Esophagus muscularis mucosa (tissue), 4 donors: ENCODE measurements around the gene TNFAIP8L2. TPM values are rescaled to one million over a fixed set of nuclear protein-coding genes. Genes with fewer than 3 reads are reported as not detected.
A peak's percentile ranks its signal among the peaks of the same experiment; 100 is the strongest.
"Not testable (repeated sequence)": the region's sequence is repeated elsewhere in the genome, so short reads cannot be mapped to it uniquely, and the experiment has no call there.

ENCODE experiments used
- DNase-seq: peaks from one replicate; pipeline ENCODE4 v3.0.0-alpha.2; 2017; ENCODE audit errors: extremely low spot score
- H3K27ac ChIP-seq, 4 donors: fragments of 200-600 bp; sonication (generic); replicated peaks in 1 of 4; 1 replicate in 3 of 4; 2 replicates in 1 of 4; pipeline ENCODE4 v1.5.1; 2016 to 2019; ENCODE audit warnings: mild to moderate bottlenecking in 1 of 4
- H3K27me3 ChIP-seq, 4 donors: fragments of 200-600 bp; sonication (generic); one replicate each; pipeline versions ENCODE4 v1.5.1 to v1.6.0; 2016 to 2019
- H3K36me3 ChIP-seq, 4 donors: fragments of 200-600 bp; sonication (generic); one replicate each; pipeline ENCODE4 v1.5.1; 2016 to 2019
- H3K4me1 ChIP-seq, 4 donors: fragments of 200-600 bp; sonication (generic); one replicate each; pipeline ENCODE4 v1.5.1; 2016 to 2019
- H3K4me3 ChIP-seq, 4 donors: fragments of 200-600 bp; sonication (generic); 1 replicate in 2 of 4; 2 replicates in 2 of 4; pipeline ENCODE4 v1.5.1; 2016 to 2019; ENCODE audit warnings: mild to moderate bottlenecking in 4 of 4, moderate library complexity in 1 of 4
- H3K9me3 ChIP-seq, 4 donors: fragments of 200-600 bp; sonication (generic); 1 replicate in 3 of 4; 2 replicates in 1 of 4; pipeline ENCODE4 v1.5.1; 2016 to 2019
- EP300 ChIP-seq: sonication (generic); formaldehyde crosslinking; IDR thresholded peaks from one replicate; pipeline ENCODE4 v1.6.1; 2017; ENCODE audit warnings: antibody characterized with exemption
- POLR2A ChIP-seq: fragments of 450-650 bp; IDR thresholded peaks from one replicate; pipeline ENCODE4 v1.6.1; 2017; ENCODE audit warnings: antibody characterized with exemption, moderate library complexity, mild to moderate bottlenecking, low read depth
- POLR2AphosphoS5 ChIP-seq, 2 donors: sonication (generic); formaldehyde crosslinking; IDR thresholded peaks; one replicate each; pipeline ENCODE4 v1.6.1; 2017; ENCODE audit warnings: antibody characterized with exemption in 2 of 2
- WGBS: methylation state at CpG from one replicate; pipeline ENCODE4 v1.1.5; 2018; 5-methylcytosine and 5-hydroxymethylcytosine counted together
- intact Hi-C: fragments of 100-400 bp; cut with DNase I; formaldehyde crosslinking; loops from one replicate; pipeline ENCODE4 v1.15.1; 2023
- total RNA-seq, 4 donors: library from RNA; depleted of rRNA; stranded (reverse); fragments of >200 nt; gene quantifications; one replicate each; pipeline versions ENCODE4 v1.1.0 to v1.2.1, GENCODE V29; 2016
- TF ChIP-seq, protein P1 (sequence below), 3 experiments: fragments of 200-600 bp in 2 of 3; fragments of 450-650 bp in 1 of 3; sonication (generic) in 2 of 3; IDR thresholded peaks; one replicate each; pipeline ENCODE4 v1.5.1; 2017 to 2019; ENCODE audit warnings: antibody characterized with exemption in 3 of 3, mild to moderate bottlenecking in 2 of 3, moderate library complexity in 1 of 3

TNFAIP8L2 gene
- total RNA-seq, 4 donors from 2014 or later = 2.8 to 8.3 (median 5.0) TPM

DNA sequence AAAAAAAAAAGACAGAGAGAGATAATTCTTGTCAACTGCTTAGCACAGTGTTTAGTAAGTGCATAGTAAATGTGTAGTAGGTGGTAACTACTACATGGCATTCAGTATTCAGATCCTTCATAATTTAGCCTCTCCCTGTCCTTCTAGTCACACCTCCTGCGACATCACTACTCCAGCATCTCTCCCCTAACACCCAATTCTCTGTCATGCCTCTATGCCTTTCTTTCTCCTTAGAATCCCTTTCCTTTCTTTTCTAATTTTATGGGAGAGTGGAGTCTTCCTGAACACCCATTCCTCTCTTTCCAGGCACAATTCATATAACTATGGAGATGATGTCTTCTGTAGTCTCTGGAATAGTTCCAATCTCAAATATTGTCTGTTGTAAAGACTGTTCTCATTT is 37.4 kb downstream of the TNFAIP8L2 start:
- H3K4me1 ChIP-seq = peaks cover 20 to 43% (median 34%) of the 10 kb centered on the region in 4 donors
- DNase-seq = no peak
- TF ChIP-seq POLR2A = no peak
- TF ChIP-seq, protein P1, sequence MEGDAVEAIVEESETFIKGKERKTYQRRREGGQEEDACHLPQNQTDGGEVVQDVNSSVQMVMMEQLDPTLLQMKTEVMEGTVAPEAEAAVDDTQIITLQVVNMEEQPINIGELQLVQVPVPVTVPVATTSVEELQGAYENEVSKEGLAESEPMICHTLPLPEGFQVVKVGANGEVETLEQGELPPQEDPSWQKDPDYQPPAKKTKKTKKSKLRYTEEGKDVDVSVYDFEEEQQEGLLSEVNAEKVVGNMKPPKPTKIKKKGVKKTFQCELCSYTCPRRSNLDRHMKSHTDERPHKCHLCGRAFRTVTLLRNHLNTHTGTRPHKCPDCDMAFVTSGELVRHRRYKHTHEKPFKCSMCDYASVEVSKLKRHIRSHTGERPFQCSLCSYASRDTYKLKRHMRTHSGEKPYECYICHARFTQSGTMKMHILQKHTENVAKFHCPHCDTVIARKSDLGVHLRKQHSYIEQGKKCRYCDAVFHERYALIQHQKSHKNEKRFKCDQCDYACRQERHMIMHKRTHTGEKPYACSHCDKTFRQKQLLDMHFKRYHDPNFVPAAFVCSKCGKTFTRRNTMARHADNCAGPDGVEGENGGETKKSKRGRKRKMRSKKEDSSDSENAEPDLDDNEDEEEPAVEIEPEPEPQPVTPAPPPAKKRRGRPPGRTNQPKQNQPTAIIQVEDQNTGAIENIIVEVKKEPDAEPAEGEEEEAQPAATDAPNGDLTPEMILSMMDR (IDR thresholded peaks at IDR 0.05) = no peak
- no peak for TF ChIP-seq POLR2AphosphoS5 (IDR thresholded peaks at IDR 0.05)
- TF ChIP-seq EP300 = no peak
- no peak overlapping the region for H3K27ac ChIP-seq
- intact Hi-C loops = no loop called here
- no peaks in the 10 kb centered on the region for H3K9me3 ChIP-seq
- no peak overlapping the region for H3K4me3 ChIP-seq
- 88% methylated on average over 1 of the region's 1 CpG for WGBS
- H3K27me3 ChIP-seq = no peaks in the 10 kb centered on the region
- no peaks in the 10 kb centered on the region for H3K36me3 ChIP-seq

DNA sequence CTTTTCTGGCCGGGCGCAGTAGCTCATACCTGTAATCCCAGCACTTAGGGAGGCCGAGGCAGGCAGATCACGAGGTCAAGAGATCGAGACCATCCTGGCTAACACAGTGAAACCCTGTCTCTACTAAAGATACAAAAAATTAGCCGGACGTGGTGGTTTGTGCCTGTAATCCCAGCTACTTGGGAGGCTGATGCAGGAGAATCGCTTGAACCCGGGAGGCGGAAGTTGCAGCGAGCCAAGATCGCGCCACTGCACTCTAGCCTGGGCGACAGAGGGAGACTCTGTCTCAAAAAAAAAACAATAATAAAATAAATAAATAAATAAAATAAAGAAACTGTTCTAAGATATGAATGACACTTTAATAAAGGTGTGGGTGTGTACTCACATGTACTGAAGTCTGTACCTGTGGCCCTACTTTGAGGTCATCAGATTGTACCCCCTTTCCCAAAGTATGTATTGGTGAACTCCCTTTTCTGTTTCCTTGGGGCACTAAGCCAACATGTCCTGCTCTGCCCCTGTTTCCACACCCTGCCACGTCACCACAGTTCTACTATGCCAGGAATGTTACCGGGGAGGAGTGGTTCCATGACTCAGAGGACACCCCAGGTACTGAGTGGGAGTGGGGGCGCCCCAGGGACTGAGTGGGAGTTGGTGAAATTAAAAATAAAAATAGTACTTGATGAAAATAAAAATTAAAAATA is 38.6 kb downstream of the TNFAIP8L2 start:
- H3K27me3 ChIP-seq, H3K9me3 ChIP-seq, intact Hi-C loops, H3K36me3 ChIP-seq, DNase-seq: not testable (repeated sequence)
- peak overlapping the region in 2 of 4 donors; percentile 69 to 95 for H3K27ac ChIP-seq
- peak; percentile 42 to 63 for TF ChIP-seq POLR2AphosphoS5 (IDR thresholded peaks at IDR 0.05)
- H3K4me1 ChIP-seq = peaks cover 21 to 45% (median 35%) of the 10 kb centered on the region in 4 donors
- WGBS = 78% methylated on average over 17 of the region's 17 CpGs
- peak overlapping the region in 1 of 4 donors; percentile 39 for H3K4me3 ChIP-seq

DNA sequence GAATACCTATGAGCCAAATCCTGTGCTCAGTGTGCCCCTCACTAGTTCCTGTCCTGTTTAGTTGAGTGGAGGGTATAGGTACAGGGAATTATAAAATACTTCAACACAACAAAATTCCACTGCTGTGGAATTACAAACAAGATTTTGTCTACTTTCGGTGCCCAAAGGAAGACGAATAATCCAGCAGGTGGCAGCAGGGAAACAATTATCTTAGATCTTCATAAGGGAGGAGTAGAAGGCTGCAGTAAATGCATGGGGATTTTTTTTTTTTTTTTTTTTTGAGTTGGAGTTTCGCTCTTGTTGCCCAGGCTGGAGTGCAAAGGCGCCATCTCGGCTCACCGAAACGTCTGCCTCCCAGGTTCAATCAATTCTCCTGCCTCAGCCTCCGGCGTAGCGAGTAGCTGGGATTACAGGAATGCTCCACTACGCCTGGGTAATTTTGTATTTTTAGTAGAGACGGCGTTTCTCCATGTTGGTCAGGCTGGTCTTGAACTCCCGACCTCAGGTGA is 39.9 kb downstream of the TNFAIP8L2 start:
- peak overlapping the region; percentile 69 to 96 (median 86) for H3K27ac ChIP-seq
- peaks cover 30 to 49% (median 42%) of the 10 kb centered on the region in 4 donors for H3K4me1 ChIP-seq
- no peaks in the 10 kb centered on the region for H3K27me3 ChIP-seq
- no peaks in the 10 kb centered on the region for H3K9me3 ChIP-seq
- DNase-seq = no peak
- peak overlapping the region; percentile 24 to 39 (median 30) for H3K4me3 ChIP-seq
- WGBS = 34% methylated on average over 14 of the region's 14 CpGs
- intact Hi-C loops = loop anchor here (2.0 kb wide), 1 partner anchor 56 kb away; no protein-coding TSS in a partner anchor
- H3K36me3 ChIP-seq = no peaks in the 10 kb centered on the region
- TF ChIP-seq POLR2AphosphoS5 (IDR thresholded peaks at IDR 0.05) (no peak), EP300 (no peak), POLR2A (no peak)
- TF ChIP-seq, protein P1 (IDR thresholded peaks at IDR 0.05) = peak; percentile 58 to 76 (median 62)

DNA sequence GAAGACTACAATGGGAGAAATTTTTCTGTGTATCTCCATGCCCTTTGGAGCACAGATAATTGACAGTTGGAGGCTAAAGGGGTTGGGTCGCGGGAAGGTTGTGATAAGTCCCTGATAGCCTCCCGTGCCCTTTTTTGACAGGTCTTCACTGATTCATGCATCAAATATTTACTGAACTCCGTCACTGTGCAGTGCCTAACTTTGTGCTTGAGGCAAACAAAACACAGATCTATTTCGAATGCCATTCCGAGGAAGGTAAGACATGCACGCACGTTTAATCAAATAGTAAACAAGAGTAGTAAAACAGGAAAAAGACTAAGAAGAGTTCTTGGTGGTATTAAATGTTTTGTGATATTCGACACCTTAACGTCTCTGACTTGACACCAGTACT is 41.4 kb downstream of the TNFAIP8L2 start:
- WGBS = 10% methylated on average over 10 of the region's 10 CpGs
- peak overlapping the region; percentile 82 to 92 (median 86) for H3K4me3 ChIP-seq
- no peaks in the 10 kb centered on the region for H3K27me3 ChIP-seq
- H3K36me3 ChIP-seq = peaks cover 1 to 7% (median 6%) of the 10 kb centered on the region in 4 donors
- TF ChIP-seq EP300 (no peak), POLR2AphosphoS5 (IDR thresholded peaks at IDR 0.05) (no peak), POLR2A (no peak)
- TF ChIP-seq, protein P1 (IDR thresholded peaks at IDR 0.05) = no peak
- peak overlapping the region; percentile 92 to 96 (median 95) for H3K27ac ChIP-seq
- DNase-seq = no peak
- intact Hi-C loops = loop anchor here (2.0 kb wide), 1 partner anchor 55 kb away; no protein-coding TSS in a partner anchor
- no peaks in the 10 kb centered on the region for H3K9me3 ChIP-seq
- peaks cover 45 to 64% (median 57%) of the 10 kb centered on the region in 4 donors for H3K4me1 ChIP-seq

DNA sequence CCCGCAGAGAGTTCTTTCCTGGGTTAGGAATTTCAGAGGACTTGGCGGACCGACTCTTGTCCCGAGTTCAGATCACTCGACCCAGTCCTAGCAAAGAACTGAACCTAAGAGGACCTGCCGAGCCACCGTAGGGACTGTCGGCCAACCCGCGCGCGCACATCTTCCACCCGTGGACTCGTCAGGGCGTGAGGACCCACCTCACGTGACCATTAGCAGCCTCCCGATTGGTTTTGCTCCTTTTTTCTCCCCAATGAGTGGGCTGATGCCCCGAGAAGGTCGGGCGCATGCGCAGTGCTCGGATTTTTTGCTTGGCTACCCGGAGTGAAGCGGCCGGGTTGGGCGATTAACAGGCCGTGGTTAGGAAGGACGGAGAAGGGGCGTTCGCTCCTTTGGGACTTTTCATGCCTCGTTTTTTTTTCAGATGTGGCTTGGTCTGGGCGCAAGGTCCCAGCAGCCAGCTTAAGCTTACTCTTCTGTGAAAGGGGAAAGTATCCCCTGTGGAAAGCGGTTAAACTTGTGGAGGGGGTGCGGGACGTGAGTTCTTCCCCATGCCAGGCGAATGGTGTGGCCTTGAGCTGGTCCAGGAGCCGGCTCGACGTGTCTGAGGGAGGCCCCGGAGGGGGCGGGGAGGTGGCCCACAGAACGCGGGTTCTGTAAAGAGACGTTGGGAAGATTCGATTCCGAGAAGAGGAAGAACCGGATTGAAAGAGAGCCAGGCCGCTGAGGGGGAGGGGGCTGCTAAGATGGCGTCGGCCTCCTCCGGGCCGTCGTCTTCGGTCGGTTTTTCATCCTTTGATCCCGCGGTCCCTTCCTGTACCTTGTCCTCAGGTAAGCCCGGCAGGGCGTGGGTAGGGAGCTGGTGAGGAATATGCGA is 42.0 kb downstream of the TNFAIP8L2 start, which contains the start of gene PIP5K1A:
Gene PIP5K1A, plus strand, starts transcription at position 299 of the 874 bp plus-strand sequence. Its CDS starts 445 bp downstream, at position 744.
- Histone ChIP-seq H3K27ac (peak within 1 kb of the TSS; percentile 92 to 96 (median 95)), H3K27me3 (no peaks in the 10 kb centered on the region), H3K4me3 (peak within 1 kb of the TSS; percentile 82 to 92 (median 86)), H3K4me1 (peaks cover 45 to 71% (median 64%) of the 10 kb centered on the region in 4 donors), H3K9me3 (no peaks in the 10 kb centered on the region), H3K36me3 (peaks cover 5 to 13% (median 13%) of the 10 kb centered on the region in 4 donors)
- intact Hi-C loops = no loop called here
- WGBS = 1% methylated on average over 54 of the region's 60 CpGs
- DNase-seq = peak; percentile 100
- TF ChIP-seq, protein P1 (IDR thresholded peaks at IDR 0.05) = peak in 1 of 3 experiments; percentile 13
- TF ChIP-seq POLR2AphosphoS5 (IDR thresholded peaks at IDR 0.05) (peak; percentile 96 to 98), EP300 (no peak), POLR2A (peak; percentile 70)
